K562 (cell line): ENCODE measurements around the gene ACLY. TPM values are rescaled to one million over a fixed set of nuclear protein-coding genes. Genes with fewer than 3 reads are reported as not detected.
A peak's percentile ranks its signal among the peaks of the same experiment; 100 is the strongest.

Source experiments
- CEBPZ ChIP-seq: fragments of 150-350 bp; IDR thresholded peaks from 2 replicates; pipeline ENCODE4 v1.6.1; 2014; ENCODE audit warnings: low read depth, mild to moderate bottlenecking, low read length, borderline replicate concordance
- CTCF ChIP-seq, 3 experiments: IDR thresholded peaks in 2 of 3; conservative IDR thresholded peaks in 1 of 3; 2 replicates each; pipeline ENCODE4 v1.5.1; 2011 to 2012; ENCODE audit warnings: low read length in 3 of 3, mild to moderate bottlenecking in 3 of 3, control low read depth in 2 of 3, improper control_type of control experiment in 1 of 3, inconsistent platforms in 1 of 3, low read depth in 1 of 3, mixed read lengths in 1 of 3, moderate library complexity in 1 of 3; ENCODE audit not compliant: insufficient read depth in 2 of 3
- GTF2E2 ChIP-seq: fragments of 200-800 bp; sonication (Bioruptor generic); IDR thresholded peaks from 2 replicates; pipeline ENCODE4 v1.6.1; 2016; ENCODE audit warnings: missing genetic modification characterization, missing compliant biosample characterization
- MXI1 ChIP-seq: IDR thresholded peaks from 2 replicates; pipeline ENCODE4 v1.6.1; 2011; ENCODE audit warnings: low read depth, mild to moderate bottlenecking, improper control_type of control experiment, low read length
- NRF1 ChIP-seq, 2 experiments: fragments of 450-650 bp; IDR thresholded peaks in 1 of 2; conservative IDR thresholded peaks in 1 of 2; 2 replicates each; pipeline ENCODE4 v1.6.1; 2014; ENCODE audit warnings: mild to moderate bottlenecking in 2 of 2
- SMAD2 ChIP-seq: fragments of 150-350 bp; IDR thresholded peaks from 2 replicates; pipeline ENCODE4 v1.6.1; 2014; ENCODE audit warnings: low read depth, mild to moderate bottlenecking, low read length
- SMARCC2 ChIP-seq: fragments of 450-650 bp; IDR thresholded peaks from 2 replicates; pipeline ENCODE4 v1.6.1; 2017; ENCODE audit warnings: antibody characterized with exemption, moderate library complexity, mild to moderate bottlenecking, low read depth
- SRSF9 ChIP-seq: fragments of 200-400 bp; formaldehyde crosslinking; IDR thresholded peaks from 2 replicates; pipeline ENCODE4 v1.6.1; 2017; ENCODE audit warnings: low read depth, low read length, borderline replicate concordance
- TCFL5 ChIP-seq: fragments of 250-450 bp; sonication (Bioruptor Pico); conservative IDR thresholded peaks from 2 replicates; pipeline ENCODE4 v1.6.1; 2021; ENCODE audit warnings: mild to moderate bottlenecking, moderate library complexity, matching md5 sums
- TFAP4 ChIP-seq: sonication (generic); formaldehyde crosslinking; IDR thresholded peaks from 2 replicates; pipeline ENCODE4 v1.8.0; 2022; ENCODE audit warnings: missing genetic modification reagents, mild to moderate bottlenecking, moderate library complexity, borderline replicate concordance
- U2AF2 ChIP-seq: fragments of 200-400 bp; formaldehyde crosslinking; optimal IDR thresholded peaks from 2 replicates; pipeline ENCODE3; 2017; ENCODE audit warnings: low read depth, mild to moderate bottlenecking, low read length
- ZBTB2 ChIP-seq: fragments of 450-650 bp; IDR thresholded peaks from 2 replicates; pipeline ENCODE4 v1.6.1; 2016; ENCODE audit warnings: antibody characterized with exemption
- ZBTB34 ChIP-seq: fragments of 250-450 bp; sonication (Bioruptor Pico); IDR thresholded peaks from 2 replicates; pipeline ENCODE4 v1.8.0; 2021; ENCODE audit warnings: mild to moderate bottlenecking, moderate library complexity
- ZNF274 ChIP-seq: IDR thresholded peaks from 2 replicates; pipeline ENCODE4 v1.6.1; 2011; ENCODE audit warnings: low read depth, mild to moderate bottlenecking, low read length, moderate library complexity, borderline replicate concordance
- ZNF655 ChIP-seq: fragments of 250-450 bp; sonication (Bioruptor Pico); IDR thresholded peaks from 2 replicates; pipeline ENCODE4 v1.5.0; 2021
- polyA plus RNA-seq, 8 experiments: library from polyadenylated mRNA; depleted of rRNA in 4 of 8; stranded (reverse) in 5 of 8; unstranded in 3 of 8; fragments of >200 nt; fragmentation: Nextera tagmentation in 2 of 8; fragmentation: Illumina TruSeq in 1 of 8; extraction: Ambion mirVana in 2 of 8; extraction: Trizol in 1 of 8; gene quantifications; 2 replicates each; pipeline versions ENCODE4 v1.2.1 to v1.2.3, GENCODE V29; 2011 to 2014; ENCODE audit warnings: inconsistent platforms in 1 of 8, missing spikeins in 1 of 8
- total RNA-seq, 7 experiments: library from RNA; depleted of rRNA in 6 of 7; stranded (reverse); fragments of >200 nt in 6 of 7; fragmentation: Illumina TruSeq in 2 of 7; extraction: Trizol in 2 of 7; gene quantifications; 2 replicates each; pipeline versions ENCODE4 v1.2.1 to v1.2.3, GENCODE V29; 2011 to 2021; ENCODE audit warnings: low replicate concordance in 1 of 7

ACLY gene
- total and polyA plus RNA-seq, 9 of the 15 experiments (the other 6 are each of a cell fraction or from before 2014, with no cell fraction given) = 42.9 to 280 (median 125) TPM

- TF ChIP-seq SMARCC2 (no peak), GTF2E2 (tag) (no peak), TCFL5 (CRISPR knock-in tag) (no peak), TFAP4 (peak; percentile 63; the same call in 1 of the 2 replicates), ZNF274 (no peak), NRF1 (conservative IDR thresholded peaks at IDR 0.05 in 1 of 2, IDR thresholded peaks at IDR 0.05 in 1 of 2) (peak; percentile 60 to 69; a peak in 3 of 4 replicates), CEBPZ (no peak), ZBTB34 (CRISPR knock-in tag) (no peak), CTCF (IDR thresholded peaks at IDR 0.05 in 2 of 3, conservative IDR thresholded peaks at IDR 0.05 in 1 of 3; ENCODE audit: insufficient read depth in 2 of 3, low read depth in 1 of 3, low read length in 3 of 3) (0 out of 6 replicates have a peak, but pooled peaks of 1 of the 3 experiments have one; percentile 0), SRSF9 (no peak), ZNF655 (CRISPR knock-in tag) (no peak), U2AF2 (no peak), MXI1 (no peak; the same call in 1 of the 2 replicates), SMAD2 (no peak), ZBTB2 (0 out of 2 replicates have a peak, but pooled peaks have one; percentile 15)
These were observed at the start of gene ACLY (continued) for GRCh38 chr17:41918314-41919164.
